SK-N-MC (cell line): ENCODE data around the gene MIOS.

Experiments
- EZH2 ChIP-seq: fragments of 200-600 bp; sonication (generic); IDR thresholded peaks from one replicate; pipeline ENCODE4 v1.6.1; 2017; ENCODE audit warnings: antibody characterized with exemption
- POLR2AphosphoS5 ChIP-seq: IDR thresholded peaks from 2 replicates; pipeline ENCODE4 v1.6.1; 2012; ENCODE audit warnings: mild to moderate bottlenecking, low read depth, low read length, borderline replicate concordance

- TF ChIP-seq POLR2AphosphoS5 (no peak), EZH2 (no peak)
Measured at GRCh38 chr7:7539152-7539551, 27.5 kb upstream of the MIOS start.
